ENCODE data around the gene TOB1. TPM values are rescaled to one million over a fixed set of nuclear protein-coding genes. Genes with fewer than 3 reads are reported as not detected.
"Not testable (repeated sequence)": the region's sequence is repeated elsewhere in the genome, so short reads cannot be mapped to it uniquely, and the experiment has no call there.

The TOB1 gene
- total and polyA plus RNA-seq, 4 donors: 22.6 to 38.0 (median 36.8) TPM

- H3K4me1 ChIP-seq (ENCODE audit: control insufficient read depth, insufficient read depth, low read length): peaks cover 24% of the 10 kb centered on the region
- peaks cover 6% of the 10 kb centered on the region for H3K36me3 ChIP-seq (ENCODE audit: control insufficient read depth, insufficient read depth, low read length)
- H3K9me3 ChIP-seq (ENCODE audit: control insufficient read depth, insufficient read depth, low read length): no peaks in the 10 kb centered on the region
- DNase-seq (ENCODE audit: low read depth in 4 of 6, low spot score in 6 of 6): peak in 2 of 6 donors; percentile 47 to 63
- H3K27me3 ChIP-seq (ENCODE audit: control insufficient read depth, insufficient read depth, low read length): no peaks in the 10 kb centered on the region
- WGBS (ENCODE audit: insufficient coverage): 42% methylated on average over 10 of the region's 11 CpGs
- peak overlapping the region; percentile 90 for H3K4me3 ChIP-seq (ENCODE audit: low read depth, low read length)
- H3K27ac ChIP-seq (ENCODE audit: low read depth, low read length): peak overlapping the region; percentile 71
Observed at GRCh38 chr17:50863221-50863843, 2.8 kb downstream of the TOB1 start.

DNA sequence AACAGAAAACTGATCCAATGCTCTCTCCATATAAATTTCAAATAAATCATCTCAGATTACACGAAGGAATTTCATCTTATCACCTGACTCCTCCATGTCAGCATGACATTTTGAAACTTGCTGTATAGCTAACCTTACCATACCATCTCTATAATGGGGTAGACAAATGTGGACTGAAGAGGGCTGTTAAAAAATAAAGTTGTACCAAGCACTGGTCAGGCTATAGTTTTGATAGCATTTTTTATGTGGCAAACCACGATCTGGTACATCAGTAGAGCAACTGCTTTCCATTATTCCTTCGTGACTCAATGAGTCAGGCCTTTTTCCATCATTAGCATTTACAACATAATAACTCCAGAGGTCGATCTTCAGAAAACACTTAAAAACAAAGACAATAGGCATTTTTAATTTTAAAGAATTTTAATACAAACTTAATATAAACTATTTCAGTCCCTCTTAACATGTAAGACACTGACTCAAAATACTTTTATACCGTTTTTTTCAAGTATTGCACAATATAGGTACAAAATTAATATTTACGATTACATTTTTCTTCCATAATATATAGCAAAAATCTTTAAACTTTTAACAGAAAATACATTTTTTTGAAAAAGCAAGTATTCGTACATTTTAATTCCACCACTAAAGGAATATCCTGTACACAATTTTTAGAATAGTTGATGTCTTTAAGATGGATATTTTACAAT lies 4.2 kb downstream of the TOB1 start:
- Histone ChIP-seq H3K4me3 (ENCODE audit: low read depth, low read length) (no peak overlapping the region), H3K36me3 (ENCODE audit: control insufficient read depth, insufficient read depth, low read length) (peaks cover 6% of the 10 kb centered on the region), H3K27me3 (ENCODE audit: control insufficient read depth, insufficient read depth, low read length) (no peaks in the 10 kb centered on the region), H3K4me1 (ENCODE audit: control insufficient read depth, insufficient read depth, low read length) (peaks cover 17% of the 10 kb centered on the region), H3K27ac (ENCODE audit: low read depth, low read length) (no peak overlapping the region), H3K9me3 (ENCODE audit: control insufficient read depth, insufficient read depth, low read length) (no peaks in the 10 kb centered on the region)
- WGBS (ENCODE audit: insufficient coverage): 50% methylated on average over 2 of the region's 7 CpGs
- no peak for DNase-seq (ENCODE audit: low read depth in 4 of 6, low spot score in 6 of 6)

DNA sequence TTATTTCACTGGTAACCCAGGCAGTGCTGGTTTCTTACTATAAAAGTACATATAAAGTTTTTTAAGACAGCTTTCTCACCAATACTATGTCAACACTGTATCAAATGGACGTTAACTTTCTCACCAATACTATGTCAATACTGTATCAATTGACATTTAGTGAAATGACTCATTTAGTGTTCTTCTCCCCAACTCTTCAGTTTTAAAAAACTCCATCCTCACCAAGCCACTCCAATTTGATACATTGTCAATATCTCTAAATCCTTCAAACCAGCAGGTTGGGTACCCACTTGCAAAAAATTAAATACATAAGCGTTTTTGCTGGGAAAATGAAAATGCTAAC lies 4.8 kb downstream of the TOB1 start:
- Histone ChIP-seq H3K9me3 (ENCODE audit: control insufficient read depth, insufficient read depth, low read length) (no peaks in the 10 kb centered on the region), H3K36me3 (ENCODE audit: control insufficient read depth, insufficient read depth, low read length) (peaks cover 6% of the 10 kb centered on the region), H3K4me1 (ENCODE audit: control insufficient read depth, insufficient read depth, low read length) (peaks cover 13% of the 10 kb centered on the region), H3K4me3 (ENCODE audit: low read depth, low read length) (no peak overlapping the region), H3K27ac (ENCODE audit: low read depth, low read length) (peak overlapping the region; percentile 1), H3K27me3 (ENCODE audit: control insufficient read depth, insufficient read depth, low read length) (no peaks in the 10 kb centered on the region)
- DNase-seq (ENCODE audit: low read depth in 4 of 6, low spot score in 6 of 6): no peak
- WGBS (ENCODE audit: insufficient coverage): no CpG with 5 or more reads among the region's 2 CpGs

- H3K9me3 ChIP-seq (ENCODE audit: control insufficient read depth, insufficient read depth, low read length); DNase-seq (ENCODE audit: low read depth in 4 of 6, low spot score in 6 of 6); H3K27me3 ChIP-seq (ENCODE audit: control insufficient read depth, insufficient read depth, low read length); H3K27ac ChIP-seq (ENCODE audit: low read depth, low read length); H3K4me3 ChIP-seq (ENCODE audit: low read depth, low read length); H3K36me3 ChIP-seq (ENCODE audit: control insufficient read depth, insufficient read depth, low read length): not testable (repeated sequence)
- whole genome bisulfite sequencing (ENCODE audit: insufficient coverage): 94% methylated on average over 15 of the region's 15 CpGs
- peaks cover 13% of the 10 kb centered on the region for H3K4me1 ChIP-seq (ENCODE audit: control insufficient read depth, insufficient read depth, low read length)
Observed at GRCh38 chr17:50859727-50860126, 6.4 kb downstream of the TOB1 start.

- Histone ChIP-seq H3K36me3 (ENCODE audit: control insufficient read depth, insufficient read depth, low read length) (peaks cover 6% of the 10 kb centered on the region), H3K9me3 (ENCODE audit: control insufficient read depth, insufficient read depth, low read length) (no peaks in the 10 kb centered on the region), H3K4me1 (ENCODE audit: control insufficient read depth, insufficient read depth, low read length) (peaks cover 13% of the 10 kb centered on the region), H3K27me3 (ENCODE audit: control insufficient read depth, insufficient read depth, low read length) (no peaks in the 10 kb centered on the region), H3K27ac (ENCODE audit: low read depth, low read length) (no peak overlapping the region), H3K4me3 (ENCODE audit: low read depth, low read length) (no peak overlapping the region)
- WGBS (ENCODE audit: insufficient coverage): 85% methylated on average over 4 of the region's 12 CpGs
- no peak for DNase-seq (ENCODE audit: low read depth in 4 of 6, low spot score in 6 of 6)
Observed at GRCh38 chr17:50858486-50859225, 7.5 kb downstream of the TOB1 start.

- no peaks in the 10 kb centered on the region for H3K9me3 ChIP-seq (ENCODE audit: control insufficient read depth, insufficient read depth, low read length)
- peaks cover 10% of the 10 kb centered on the region for H3K4me1 ChIP-seq (ENCODE audit: control insufficient read depth, insufficient read depth, low read length)
- no CpG with 5 or more reads among the region's 2 CpGs for WGBS (ENCODE audit: insufficient coverage)
- DNase-seq (ENCODE audit: low read depth in 4 of 6, low spot score in 6 of 6): no peak
- no peaks in the 10 kb centered on the region for H3K36me3 ChIP-seq (ENCODE audit: control insufficient read depth, insufficient read depth, low read length)
- H3K27me3 ChIP-seq (ENCODE audit: control insufficient read depth, insufficient read depth, low read length): no peaks in the 10 kb centered on the region
- no peak overlapping the region for H3K27ac ChIP-seq (ENCODE audit: low read depth, low read length)
- no peak overlapping the region for H3K4me3 ChIP-seq (ENCODE audit: low read depth, low read length)
Observed at GRCh38 chr17:50856431-50856830, 9.7 kb downstream of the TOB1 start.

GRCh38 chr17:50855708-50856330 lies 10.3 kb downstream of the TOB1 start:
- Histone ChIP-seq H3K27me3 (ENCODE audit: control insufficient read depth, insufficient read depth, low read length) (no peaks in the 10 kb centered on the region), H3K36me3 (ENCODE audit: control insufficient read depth, insufficient read depth, low read length) (no peaks in the 10 kb centered on the region), H3K9me3 (ENCODE audit: control insufficient read depth, insufficient read depth, low read length) (no peaks in the 10 kb centered on the region), H3K27ac (ENCODE audit: low read depth, low read length) (no peak overlapping the region), H3K4me3 (ENCODE audit: low read depth, low read length) (no peak overlapping the region), H3K4me1 (ENCODE audit: control insufficient read depth, insufficient read depth, low read length) (peaks cover 10% of the 10 kb centered on the region)
- WGBS (ENCODE audit: insufficient coverage): 87% methylated on average over 3 of the region's 6 CpGs
- no peak for DNase-seq (ENCODE audit: low read depth in 4 of 6, low spot score in 6 of 6)

- Histone ChIP-seq H3K4me3 (ENCODE audit: low read depth, low read length) (no peak overlapping the region), H3K27me3 (ENCODE audit: control insufficient read depth, insufficient read depth, low read length) (no peaks in the 10 kb centered on the region), H3K4me1 (ENCODE audit: control insufficient read depth, insufficient read depth, low read length) (peaks cover 3% of the 10 kb centered on the region), H3K9me3 (ENCODE audit: control insufficient read depth, insufficient read depth, low read length) (no peaks in the 10 kb centered on the region), H3K27ac (ENCODE audit: low read depth, low read length) (no peak overlapping the region), H3K36me3 (ENCODE audit: control insufficient read depth, insufficient read depth, low read length) (no peaks in the 10 kb centered on the region)
- DNase-seq (ENCODE audit: low read depth in 4 of 6, low spot score in 6 of 6): no peak
- WGBS (ENCODE audit: insufficient coverage): 92% methylated on average over 5 of the region's 6 CpGs
Observed at GRCh38 chr17:50853781-50854180, 12.4 kb downstream of the TOB1 start.

DNA sequence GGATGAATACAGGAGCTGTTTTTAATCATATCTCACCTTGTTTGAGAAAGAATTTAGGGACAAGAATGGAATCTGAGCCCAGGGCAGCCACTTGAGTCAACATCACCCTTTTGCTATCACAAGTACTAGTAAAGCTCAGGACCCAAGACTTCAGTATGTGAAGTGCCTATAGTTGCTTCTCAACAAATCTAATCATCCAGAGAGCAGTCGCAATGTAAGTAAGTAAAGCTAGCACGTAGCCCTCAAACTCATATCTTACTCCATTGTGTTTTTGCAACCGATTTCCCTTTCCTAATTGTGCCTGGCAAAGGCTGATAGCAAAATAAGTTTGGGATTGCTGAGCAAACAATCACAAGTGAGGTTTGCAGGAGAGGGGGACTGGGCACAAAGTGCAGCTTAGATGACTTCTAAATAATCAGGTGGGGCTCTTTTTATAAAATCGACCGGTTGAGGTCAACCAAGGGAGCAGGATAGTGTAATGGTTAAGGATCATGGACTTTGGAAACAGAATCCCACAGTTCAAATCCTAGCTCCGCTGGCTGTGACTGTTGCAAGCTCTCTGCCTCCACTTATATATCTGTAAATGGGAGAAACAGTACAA lies 13.0 kb downstream of the TOB1 start:
- Histone ChIP-seq H3K36me3 (ENCODE audit: control insufficient read depth, insufficient read depth, low read length) (no peaks in the 10 kb centered on the region), H3K4me3 (ENCODE audit: low read depth, low read length) (no peak overlapping the region), H3K9me3 (ENCODE audit: control insufficient read depth, insufficient read depth, low read length) (no peaks in the 10 kb centered on the region), H3K27ac (ENCODE audit: low read depth, low read length) (no peak overlapping the region), H3K4me1 (ENCODE audit: control insufficient read depth, insufficient read depth, low read length) (peaks cover 3% of the 10 kb centered on the region), H3K27me3 (ENCODE audit: control insufficient read depth, insufficient read depth, low read length) (no peaks in the 10 kb centered on the region)
- no CpG with 5 or more reads among the region's 6 CpGs for WGBS (ENCODE audit: insufficient coverage)
- DNase-seq (ENCODE audit: low read depth in 4 of 6, low spot score in 6 of 6): no peak

Data from spinal cord (tissue), 10 donors.